Measurements from ENCODE around the gene LY86.
"Not testable (repeated sequence)": the region's sequence is repeated elsewhere in the genome, so short reads cannot be mapped to it uniquely, and the experiment has no call there.

The LY86 gene

DNA sequence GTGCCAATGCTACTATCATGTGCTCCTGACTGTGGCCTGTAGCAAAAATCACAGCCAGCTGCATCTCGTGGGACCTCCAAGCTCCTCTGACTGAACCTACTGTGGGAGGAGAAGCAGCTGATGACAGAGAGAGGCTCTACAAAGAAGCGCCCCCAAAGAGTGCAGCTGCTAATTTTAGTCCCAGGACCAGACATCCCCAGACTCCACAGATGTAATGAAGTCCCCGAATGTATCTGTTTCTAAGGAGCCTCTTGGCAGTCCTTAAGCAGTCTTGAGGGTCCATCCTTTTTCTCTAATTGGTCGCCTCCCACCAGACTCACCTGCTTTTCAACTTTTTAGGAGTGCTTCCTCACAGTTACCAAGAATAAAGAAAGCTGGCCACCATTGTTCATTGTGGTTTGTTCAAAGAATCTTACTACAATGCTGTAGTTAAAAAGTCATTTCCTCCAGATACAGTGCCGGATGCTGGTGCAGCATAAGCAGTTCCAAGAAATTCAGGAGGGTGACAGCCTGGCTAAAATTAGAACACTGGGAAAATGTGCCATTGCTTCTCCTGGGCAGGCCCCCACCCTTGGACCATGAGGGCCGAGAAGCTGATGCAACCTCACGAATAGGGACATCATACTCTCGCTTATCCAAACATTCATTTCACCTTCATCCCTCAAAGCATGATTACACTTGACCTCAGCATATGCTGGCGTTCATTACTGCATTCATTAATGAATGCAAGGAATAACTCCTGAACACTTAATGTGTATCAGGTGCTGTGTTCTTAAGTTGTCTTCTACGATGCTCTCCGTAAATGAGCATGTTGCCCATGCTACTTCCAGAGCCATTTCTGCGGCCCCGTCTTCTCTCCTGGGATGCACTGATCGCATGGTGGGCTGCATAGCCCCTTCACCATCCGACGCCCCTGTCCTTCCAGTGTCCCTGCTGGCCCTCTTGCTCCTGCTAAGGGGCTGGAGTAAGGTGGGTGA lies 66.4 kb downstream of the LY86 start:
- peak; percentile 63 for DNase-seq (ENCODE audit: low read depth)

DNA sequence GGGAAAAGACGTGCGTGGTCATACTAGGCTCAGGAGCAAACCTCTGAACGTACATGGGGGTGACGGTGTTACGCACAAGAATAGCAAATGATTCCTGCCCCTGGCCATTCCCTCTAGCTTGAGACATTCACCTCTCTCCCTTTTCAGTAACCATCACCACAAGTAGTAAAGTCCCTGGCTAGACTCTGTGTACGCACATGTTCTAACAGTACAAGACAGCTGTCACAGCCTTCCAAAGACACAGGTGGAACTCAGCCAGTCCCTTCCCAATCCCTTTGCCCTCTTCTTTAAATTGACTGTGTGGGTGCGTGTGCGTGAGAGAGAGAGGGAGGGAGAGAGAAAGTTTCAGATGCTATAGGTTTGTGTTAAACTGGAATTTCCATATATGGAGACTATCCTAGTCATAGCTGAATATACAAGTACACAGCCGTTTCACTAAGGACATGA lies 67.3 kb downstream of the LY86 start:
- DNase-seq (ENCODE audit: low read depth): no peak

DNA sequence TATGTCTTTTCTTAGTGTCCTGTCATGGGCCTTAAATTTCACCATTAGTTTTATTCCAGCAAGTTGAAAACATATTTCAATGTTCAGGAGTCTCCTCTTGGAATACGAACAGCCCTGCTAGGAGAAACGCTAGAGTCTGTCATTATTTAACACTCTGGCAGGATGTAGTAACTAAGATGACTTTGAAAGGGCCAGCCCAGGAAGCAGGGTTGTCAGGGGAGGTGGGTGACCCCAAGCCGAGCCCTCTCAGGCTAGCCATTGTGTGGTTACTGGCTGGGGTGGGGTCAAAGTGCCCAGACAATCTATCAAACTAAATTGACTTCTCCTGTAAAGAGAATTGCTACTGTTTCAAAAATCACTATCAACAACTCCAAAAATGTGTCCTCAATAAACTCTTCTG lies 67.8 kb downstream of the LY86 start:
- DNase-seq (ENCODE audit: low read depth): no peak

GRCh38 chr6:6657085-6657819 lies 68.7 kb downstream of the LY86 start:
- DNase-seq (ENCODE audit: low read depth): no peak

- DNase-seq (ENCODE audit: low read depth): no peak
Measured at GRCh38 chr6:6657820-6658217, 69.3 kb downstream of the LY86 start.

- no peak for DNase-seq (ENCODE audit: low read depth)
Measured at GRCh38 chr6:6659600-6660327, 71.2 kb downstream of the LY86 start.

DNA sequence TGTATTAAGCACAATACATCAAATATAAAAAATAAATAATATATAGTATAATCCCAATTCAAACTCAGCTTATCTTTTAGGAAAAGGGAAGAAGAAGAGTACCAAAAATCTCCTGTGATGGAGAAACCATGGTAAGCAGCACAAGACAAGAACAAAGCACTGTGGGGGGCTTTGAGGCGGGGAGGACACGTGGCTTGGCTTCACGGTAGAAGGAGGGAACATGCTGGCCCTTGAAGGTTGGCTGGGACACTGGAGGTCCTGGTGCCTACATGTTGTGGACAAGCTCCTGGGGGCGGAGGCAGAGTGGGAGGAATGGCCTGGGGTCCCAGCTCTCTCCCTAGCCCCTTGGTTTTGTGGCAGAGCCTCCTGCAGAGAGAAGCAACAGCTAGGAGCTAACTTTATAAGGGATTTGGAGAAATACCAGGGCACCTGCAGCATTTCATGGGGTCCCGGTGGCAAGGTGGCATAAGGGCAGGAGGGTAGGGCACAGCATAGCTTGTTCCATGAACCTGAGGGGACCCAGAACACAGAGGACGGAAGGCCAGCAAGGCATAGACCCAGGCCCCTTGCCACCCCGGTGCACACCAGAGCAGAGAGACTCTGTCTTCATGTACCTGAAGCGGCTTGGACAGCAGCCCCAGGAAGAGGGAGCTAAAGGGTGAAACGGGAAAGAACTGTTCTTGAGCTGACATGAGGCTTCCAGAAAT lies 72.0 kb downstream of the LY86 start:
- no peak for DNase-seq (ENCODE audit: low read depth)

- DNase-seq (ENCODE audit: low read depth): no peak
Measured at GRCh38 chr6:6661191-6661590, 72.7 kb downstream of the LY86 start.

DNA sequence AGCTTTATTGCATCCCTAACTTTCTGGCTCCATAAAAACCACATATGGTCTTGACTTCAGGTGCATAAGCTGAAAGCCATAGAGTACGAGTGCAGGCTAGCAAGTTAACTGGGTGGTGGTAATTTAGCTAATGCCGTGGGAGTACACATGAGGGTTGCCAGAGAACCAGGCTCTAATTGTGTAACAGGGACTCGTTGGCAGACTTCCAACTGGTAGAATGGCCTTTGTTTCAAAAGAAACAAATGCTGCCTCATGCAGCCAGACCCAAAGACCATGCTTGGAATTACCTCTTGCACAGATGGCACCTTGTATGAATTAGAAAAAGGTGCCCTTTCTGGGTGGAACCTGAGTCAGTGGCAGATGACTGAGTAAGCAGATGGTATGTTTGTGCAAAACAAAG lies 73.2 kb downstream of the LY86 start:
- DNase-seq (ENCODE audit: low read depth): no peak

GRCh38 chr6:6663421-6664135 lies 75.1 kb downstream of the LY86 start:
- DNase-seq (ENCODE audit: low read depth): no peak

DNA sequence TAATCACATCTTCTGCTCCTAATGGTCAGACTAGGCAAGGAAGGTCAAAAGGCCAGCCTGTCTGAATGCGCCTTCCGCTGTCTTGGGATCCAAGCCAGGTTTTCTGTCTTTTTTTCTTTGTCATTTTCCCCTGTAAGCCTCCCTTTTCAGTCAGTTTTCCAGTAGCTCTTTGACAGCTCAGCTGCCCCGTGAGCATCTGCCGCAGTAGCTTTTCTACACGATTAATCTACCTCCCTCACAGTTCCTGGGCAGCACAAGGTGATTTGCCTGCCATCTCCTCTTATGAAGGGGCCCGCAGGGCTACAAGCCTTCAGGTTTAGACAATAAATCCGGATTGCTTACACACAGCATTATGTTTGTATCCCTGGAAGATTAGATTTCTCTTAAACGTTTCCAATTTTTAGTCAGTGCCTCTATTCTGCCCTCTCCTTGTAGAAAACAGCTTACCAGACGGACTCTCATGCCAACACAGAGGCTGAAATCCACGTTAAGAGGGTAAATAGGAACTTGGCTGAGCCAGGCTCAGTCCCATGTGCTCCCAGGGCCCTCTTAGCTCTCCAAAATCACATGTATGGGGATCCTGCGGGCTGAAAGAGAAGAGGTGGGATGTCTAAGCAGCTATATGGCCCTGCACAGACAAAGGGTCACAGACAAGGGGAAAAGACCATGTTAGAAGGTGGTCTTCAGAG lies 77.2 kb downstream of the LY86 start:
- no peak for DNase-seq (ENCODE audit: low read depth)

GRCh38 chr6:6670150-6670549 lies 81.6 kb downstream of the LY86 start:
- not testable (repeated sequence) for DNase-seq (ENCODE audit: low read depth)

DNA sequence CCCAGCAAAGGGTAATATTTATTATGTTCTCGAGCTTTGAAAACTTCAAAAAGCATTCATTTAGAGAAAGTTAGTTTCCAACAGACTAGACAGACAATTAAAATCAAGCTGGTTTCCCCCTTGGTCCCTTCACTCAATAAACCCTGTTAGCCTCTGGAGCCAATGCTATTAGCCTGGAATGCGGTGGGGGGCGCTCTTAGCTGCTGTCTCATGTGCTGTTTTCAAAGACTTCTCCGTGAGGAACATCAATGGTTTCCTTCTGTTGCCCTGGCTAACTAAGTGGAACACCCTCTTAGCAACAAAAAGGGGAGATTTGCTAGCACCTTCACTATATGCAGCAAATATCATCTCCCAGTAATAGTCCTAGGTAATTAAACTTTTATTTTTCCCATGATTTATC lies 86.4 kb downstream of the LY86 start:
- no peak for DNase-seq (ENCODE audit: low read depth)

- no peak for DNase-seq (ENCODE audit: low read depth)
Measured at GRCh38 chr6:6676910-6677441, 88.5 kb downstream of the LY86 start.

- no peak for DNase-seq (ENCODE audit: low read depth)
Measured at GRCh38 chr6:6678185-6678671, 89.7 kb downstream of the LY86 start.

DNA sequence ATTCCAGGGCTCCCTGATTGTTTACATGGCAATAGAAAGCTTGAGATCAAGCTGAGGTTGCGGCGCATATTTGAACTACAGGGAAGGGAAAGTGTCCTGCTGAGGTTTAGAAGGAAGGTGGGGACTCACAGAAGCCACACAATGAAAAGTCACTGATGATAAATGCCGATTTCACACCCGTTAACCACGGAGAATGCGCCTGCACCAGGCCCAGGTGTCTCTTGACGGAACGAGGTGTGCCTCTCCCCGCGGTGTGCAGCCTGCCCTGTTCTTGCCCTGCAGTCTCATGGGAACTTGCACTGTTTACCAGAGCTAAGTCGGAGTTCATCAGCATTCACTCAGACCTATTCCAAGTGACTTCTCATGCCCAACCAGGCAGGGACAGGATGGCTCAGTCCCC lies 90.3 kb downstream of the LY86 start:
- DNase-seq (ENCODE audit: low read depth): no peak

GRCh38 chr6:6679633-6680032 lies 91.1 kb downstream of the LY86 start:
- DNase-seq (ENCODE audit: low read depth): no peak

DNA sequence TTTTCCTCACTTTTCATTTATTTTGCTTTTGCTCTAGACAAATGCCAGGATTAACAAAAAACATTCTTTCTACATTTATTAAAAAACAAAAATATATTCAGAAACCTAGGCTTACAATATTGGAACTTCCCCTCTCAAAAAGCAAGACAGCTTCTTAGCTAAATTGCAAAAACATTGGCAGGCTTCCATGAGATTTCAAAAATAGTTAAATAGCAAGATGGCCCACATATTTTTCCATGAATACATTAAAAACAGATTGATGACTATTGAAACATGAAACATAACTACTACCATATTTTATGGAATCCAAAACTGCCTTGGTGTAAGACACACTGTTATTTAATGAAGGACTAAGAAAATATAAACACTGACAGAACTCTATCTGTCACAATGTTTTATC lies 92.0 kb downstream of the LY86 start:
- no peak for DNase-seq (ENCODE audit: low read depth)

GRCh38 chr6:6681075-6681849 lies 92.7 kb downstream of the LY86 start:
- DNase-seq (ENCODE audit: low read depth): no peak

Measured in CMK (cell line).